HG02884 (cell line): ENCODE results near the gene ASB3.
"Not testable (repeated sequence)": the region's sequence is repeated elsewhere in the genome, so short reads cannot be mapped to it uniquely, and the experiment has no call there.

Experiments
- ATAC-seq: cut with Tn5 transposase; IDR thresholded peaks from one replicate; pipeline ENCODE4 v1.9.1; 2021; ENCODE audit warnings: mild to moderate bottlenecking, moderate library complexity; ENCODE audit not compliant: unreplicated experiment

The ASB3 gene

DNA sequence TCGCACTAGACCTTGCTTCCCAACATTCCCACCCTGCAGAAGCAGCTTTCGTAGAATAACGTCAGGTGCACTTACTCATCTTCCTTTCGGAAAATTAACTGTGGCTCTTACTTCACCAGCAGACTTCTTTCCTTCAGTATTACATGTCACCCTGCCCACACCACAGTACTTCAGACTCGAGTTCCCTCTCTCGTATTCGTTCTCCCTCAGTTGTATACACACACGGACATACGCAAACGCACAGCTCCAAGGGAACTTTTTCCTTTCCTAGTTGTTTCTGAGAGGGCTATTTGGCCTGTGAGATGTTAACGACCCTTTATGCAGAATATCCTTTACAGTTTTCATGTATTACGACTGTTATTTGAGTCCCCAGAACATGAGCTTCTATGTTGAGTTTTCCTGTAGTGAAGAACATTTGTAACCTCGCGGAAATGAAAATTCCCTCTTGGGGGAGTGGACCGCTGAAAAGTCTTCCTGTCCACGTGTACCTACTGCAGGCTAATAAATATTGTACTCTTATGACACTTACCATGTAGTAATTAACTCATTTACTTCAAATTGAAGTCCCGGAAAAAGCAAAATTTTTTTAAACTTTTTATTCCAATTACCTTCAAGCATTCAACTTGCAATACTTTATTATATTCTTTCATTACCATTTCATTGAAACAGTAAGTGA, 999 bp upstream of the ASB3 start:
- peak; percentile 6 for ATAC-seq

GRCh38 chr2:53786352-53786704, 425 bp downstream of the ASB3 start:
- peak; percentile 14 for ATAC-seq

GRCh38 chr2:53785366-53785765, 1.4 kb downstream of the ASB3 start:
- no peak for ATAC-seq

DNA sequence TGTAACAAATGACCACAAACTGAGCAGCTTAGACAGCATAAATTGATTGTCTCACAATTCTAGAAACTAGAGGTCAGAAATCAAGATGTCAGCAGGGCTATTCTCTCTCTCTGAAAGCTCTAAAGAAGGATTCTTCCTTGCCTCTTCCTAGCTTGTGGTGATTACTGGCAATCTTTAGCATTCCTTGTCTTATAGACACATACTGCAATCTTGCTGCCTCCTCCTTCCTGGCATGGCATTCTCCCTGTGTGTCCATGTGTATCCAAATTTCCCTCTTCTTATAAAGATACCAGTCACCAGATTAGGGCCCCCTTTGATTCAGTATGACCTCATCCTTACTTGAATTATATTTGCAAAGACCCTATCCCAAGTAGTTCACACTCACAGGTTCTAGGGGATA, 2.3 kb downstream of the ASB3 start:
- ATAC-seq = no peak

GRCh38 chr2:53782676-53783075, 4.1 kb downstream of the ASB3 start:
- ATAC-seq = no peak

DNA sequence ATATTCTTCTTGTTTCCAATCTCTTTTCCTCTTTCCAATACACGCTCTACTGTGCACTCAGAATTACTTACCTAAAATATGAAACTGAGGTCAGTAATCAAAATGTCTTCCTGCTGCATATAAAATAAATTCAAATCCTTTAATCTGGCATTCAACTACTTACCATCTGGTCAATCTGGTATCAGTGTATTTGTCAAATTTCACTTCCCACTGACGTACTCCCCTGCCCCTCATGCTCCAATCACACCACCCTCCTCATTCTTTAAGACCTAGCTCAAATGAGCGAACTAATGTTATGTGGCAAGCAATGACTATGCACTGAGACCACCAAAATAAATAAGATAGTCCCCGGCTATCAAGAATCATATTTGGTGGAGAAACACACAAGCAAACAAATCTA, 6.7 kb downstream of the ASB3 start:
- no peak for ATAC-seq

GRCh38 chr2:53778536-53779162, 8.1 kb downstream of the ASB3 start:
- no peak for ATAC-seq

DNA sequence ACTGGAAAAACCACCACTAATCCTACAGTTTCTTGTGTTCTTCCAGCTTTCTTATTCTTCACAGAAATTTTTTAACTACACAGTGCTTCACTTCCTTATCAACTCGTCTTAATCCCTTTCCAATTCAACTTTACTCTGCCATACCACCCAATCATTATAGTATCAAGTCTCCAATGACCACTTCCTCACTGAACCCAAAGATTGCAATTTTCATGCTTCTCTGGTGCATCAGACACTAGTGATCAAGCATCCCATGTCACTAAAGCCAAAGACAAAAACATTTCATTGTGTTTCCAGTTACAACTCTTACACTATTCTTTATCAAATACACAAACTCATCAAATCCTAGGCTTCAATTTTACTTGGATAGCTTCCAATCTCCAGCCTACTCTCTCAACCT, 9.6 kb downstream of the ASB3 start:
- no peak for ATAC-seq

GRCh38 chr2:53770264-53770663, 16.5 kb downstream of the ASB3 start:
- no peak for ATAC-seq

- no peak for ATAC-seq
These were observed 17.3 kb downstream of the ASB3 start for GRCh38 chr2:53769318-53769945.

- ATAC-seq = peak; percentile 43
These were observed 18.6 kb downstream of the ASB3 start for GRCh38 chr2:53768242-53768542.

GRCh38 chr2:53767405-53768241, 19.1 kb downstream of the ASB3 start, which contains the start of gene CHAC2:
TSS of gene CHAC2 (plus strand) at chr2:53767804. CDS start at chr2:53767887, 83 bp downstream.
- peak; percentile 86 for ATAC-seq

DNA sequence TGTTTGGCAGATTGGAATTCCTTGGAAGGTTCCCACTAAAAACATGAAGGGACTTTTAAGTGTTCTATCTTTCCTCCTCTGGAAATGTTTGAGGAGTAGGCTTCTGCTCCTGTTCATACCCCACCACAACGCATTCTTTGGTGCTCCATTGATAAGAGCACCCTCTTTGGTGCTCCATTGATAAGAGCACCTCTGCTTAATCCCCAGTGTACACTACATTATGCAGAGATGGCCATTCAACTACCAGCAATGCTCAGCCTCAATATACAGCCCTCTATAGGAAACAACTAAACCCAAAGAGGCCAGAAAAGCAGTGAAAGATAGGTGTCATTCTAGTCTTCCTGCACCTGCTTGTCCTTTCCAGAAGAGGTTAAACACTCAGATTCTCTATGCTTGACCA, 21.0 kb downstream of the ASB3 start:
- ATAC-seq = no peak

GRCh38 chr2:53757206-53757605, 29.5 kb downstream of the ASB3 start:
- not testable (repeated sequence) for ATAC-seq

DNA sequence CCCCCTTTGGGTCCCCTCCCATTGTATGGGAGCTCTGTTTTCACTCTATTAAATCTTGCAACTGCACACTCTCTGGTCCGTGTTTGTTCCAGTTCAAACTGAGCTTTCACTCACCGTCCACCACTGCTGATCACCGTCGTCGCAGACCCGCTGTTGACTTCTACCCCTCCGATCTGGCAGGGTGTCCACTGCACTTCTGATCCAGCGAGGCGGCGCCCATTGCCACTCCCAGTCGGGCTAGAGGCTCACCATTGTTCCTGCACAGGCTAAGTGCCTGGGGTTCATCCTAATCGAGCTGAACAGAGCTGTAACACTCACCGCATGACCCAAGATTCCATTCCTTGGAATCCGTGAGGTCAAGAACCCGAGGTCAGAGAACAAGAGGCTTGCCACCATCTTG, 30.1 kb downstream of the ASB3 start:
- ATAC-seq = no peak

GRCh38 chr2:53755121-53755520, 31.6 kb downstream of the ASB3 start:
- ATAC-seq = no peak

DNA sequence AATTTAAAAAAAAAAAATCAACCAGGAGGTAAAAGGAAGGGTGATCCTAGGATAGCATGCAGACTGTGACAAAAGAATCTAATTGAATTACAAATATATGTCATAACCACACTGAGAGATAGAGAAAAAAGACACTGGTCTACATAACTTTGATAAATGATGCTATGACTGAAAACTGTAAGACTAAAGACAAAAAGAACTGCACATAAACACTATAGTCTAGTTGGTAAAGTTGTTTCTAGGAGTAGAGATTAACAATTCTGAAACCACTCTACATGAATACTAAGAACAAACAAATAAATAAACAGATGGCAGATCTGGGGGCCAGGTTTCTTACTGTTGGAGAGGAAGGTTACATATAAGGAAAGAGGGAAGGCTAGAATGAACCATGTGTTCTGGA, 33.7 kb downstream of the ASB3 start:
- ATAC-seq = no peak

DNA sequence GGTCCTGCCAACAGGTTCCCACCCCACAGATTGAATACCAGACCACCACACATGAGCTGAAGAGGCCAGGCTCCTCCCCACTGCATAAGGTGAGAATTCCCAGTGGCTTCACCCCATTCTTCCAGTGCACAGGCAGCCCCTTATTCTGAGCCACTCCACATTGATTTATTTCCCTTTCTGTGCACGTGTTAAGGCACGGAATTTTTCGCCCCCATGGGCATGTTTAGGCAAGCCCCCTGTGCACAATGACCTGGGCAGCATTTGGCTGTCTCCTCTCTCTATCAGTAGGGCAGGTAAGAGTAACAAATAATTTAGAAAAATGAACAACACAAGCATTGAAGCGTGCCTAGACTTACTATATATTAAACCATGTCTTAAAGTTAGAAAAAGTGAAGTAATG, 34.4 kb downstream of the ASB3 start:
- ATAC-seq = no peak

- ATAC-seq = peak; percentile 96
These were observed 35.0 kb downstream of the ASB3 start for GRCh38 chr2:53751728-53752127.

- ATAC-seq = no peak
These were observed 36.5 kb downstream of the ASB3 start for GRCh38 chr2:53750041-53750768.
